GM12865 (cell line): ENCODE data around the gene IQCK.

Experiments used
- DNase-seq: peaks from one replicate; pipeline ENCODE4 v3.0.0; 2010; ENCODE audit warnings: low read depth
- H3K4me3 ChIP-seq: 2 replicates; pipeline ENCODE4 v1.5.1; 2011; ENCODE audit warnings: mild to moderate bottlenecking, low read depth, low read length, control low read depth
- CTCF ChIP-seq: IDR thresholded peaks from 2 replicates; pipeline ENCODE4 v1.5.1; 2011; ENCODE audit warnings: low read length, control low read depth, low read depth, inconsistent platforms; ENCODE audit not compliant: insufficient read depth; ENCODE audit errors: missing control alignments

IQCK gene

GRCh38 chr16:19705146-19705501, 12.9 kb upstream of the IQCK start:
- DNase-seq: no peak
- TF ChIP-seq CTCF: no peak

GRCh38 chr16:19705843-19706242, 12.2 kb upstream of the IQCK start:
- no peak for TF ChIP-seq CTCF
- no peak for DNase-seq
- H3K4me3 ChIP-seq: no peak overlapping the region

More at GRCh38 chr16:19705146-19705501, 12.9 kb upstream of the IQCK start:
- H3K4me3 ChIP-seq: no peak overlapping the region

DNA sequence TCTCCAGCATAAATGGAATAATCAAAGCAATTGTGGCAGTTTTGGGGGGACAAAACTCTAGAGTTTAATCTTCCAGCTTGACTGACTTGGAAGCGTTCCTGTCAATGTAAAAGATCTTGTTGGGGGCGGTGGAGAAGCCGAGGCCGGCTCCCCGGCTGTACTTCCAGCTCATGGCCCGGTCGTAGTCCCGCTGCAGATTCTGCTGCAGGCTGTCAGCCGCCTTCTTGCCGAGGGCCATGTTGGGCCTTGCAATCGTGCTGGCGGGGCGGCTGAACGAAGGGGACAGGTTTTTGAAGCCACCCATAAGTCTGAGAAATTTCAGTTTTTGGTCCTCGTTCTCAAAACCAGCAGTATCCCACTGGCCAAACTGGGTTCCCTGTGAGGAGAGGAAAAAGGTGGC, 11.2 kb upstream of the IQCK start:
- H3K4me3 ChIP-seq: no peak overlapping the region
- DNase-seq: no peak
- no peak for TF ChIP-seq CTCF

DNA sequence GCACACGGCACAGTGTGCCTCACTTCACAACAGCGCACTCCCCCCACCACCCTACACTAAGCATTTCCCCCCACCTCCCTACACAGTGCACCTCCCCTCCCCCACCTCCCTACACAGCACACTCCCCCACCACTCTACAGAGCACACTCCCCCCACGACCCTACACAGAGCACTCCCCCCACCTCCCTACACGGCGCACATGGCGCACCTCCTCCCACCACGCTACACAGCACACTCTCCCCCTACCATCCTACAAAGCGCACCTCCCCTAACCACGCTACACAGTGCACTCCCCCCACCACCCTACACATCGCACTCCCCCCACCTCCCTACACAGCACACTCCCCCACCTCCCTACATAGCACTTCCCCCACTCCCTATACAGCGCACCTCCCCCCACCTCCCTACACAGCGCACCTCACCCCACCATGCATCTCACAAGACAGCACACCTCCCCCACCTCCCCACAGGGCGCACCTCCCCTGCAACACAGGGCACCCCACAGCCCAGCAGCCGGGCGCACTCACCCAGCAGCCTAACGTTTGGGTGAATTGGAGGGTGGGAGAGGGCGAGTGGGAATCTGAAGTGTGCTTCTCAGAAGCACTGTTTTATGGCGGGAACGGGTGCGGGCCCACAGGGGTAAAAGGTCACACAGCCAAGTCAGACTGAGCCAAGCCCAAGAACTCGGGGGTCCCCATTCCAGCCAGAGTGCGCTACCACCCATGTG, 10.3 kb upstream of the IQCK start:
- H3K4me3 ChIP-seq: no peak overlapping the region
- no peak for DNase-seq
- no peak for TF ChIP-seq CTCF

DNA sequence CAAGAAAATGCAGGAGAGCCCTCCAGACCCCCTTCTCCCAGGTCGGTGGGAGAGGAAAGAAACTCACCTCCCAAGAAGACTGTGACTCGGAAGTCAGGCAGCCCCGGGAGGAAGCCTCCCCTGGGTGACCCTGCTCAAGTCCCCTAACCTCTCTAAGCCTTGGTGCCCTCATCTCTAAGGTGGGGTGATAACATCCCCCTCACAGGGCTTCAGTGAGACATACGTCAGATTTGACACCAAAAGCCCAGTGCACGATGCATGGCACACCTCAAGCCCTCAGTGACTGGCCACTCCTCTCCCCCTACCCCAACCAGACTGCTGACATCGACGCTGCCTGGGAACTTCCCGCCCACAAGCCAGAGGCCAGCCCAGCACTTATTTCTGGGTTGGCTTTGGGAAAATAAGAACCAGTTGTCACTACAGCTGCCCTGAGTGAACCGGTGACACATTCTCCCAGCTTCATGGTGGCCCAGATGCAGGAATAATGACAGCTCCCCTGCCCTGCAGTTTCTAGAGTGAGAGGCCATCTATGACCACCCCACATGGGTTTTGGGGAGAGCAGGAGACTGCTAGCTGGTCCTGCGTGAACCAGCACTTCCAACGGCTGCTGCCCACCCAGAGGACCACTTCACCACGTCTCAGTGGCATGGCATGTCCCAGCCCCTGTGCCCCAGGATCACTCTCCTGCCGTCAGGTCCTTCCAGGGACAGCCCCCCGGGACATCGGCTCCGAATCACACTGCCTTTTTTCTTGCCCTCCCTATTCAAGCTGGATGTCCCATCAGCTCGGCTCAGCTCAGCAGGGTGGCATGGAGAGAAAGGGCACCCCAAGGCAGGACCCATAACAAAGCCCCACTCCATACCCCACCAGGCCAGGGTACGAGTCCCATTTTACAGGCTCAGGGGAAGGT, 9.5 kb upstream of the IQCK start:
- H3K4me3 ChIP-seq: no peak overlapping the region
- no peak for DNase-seq
- TF ChIP-seq CTCF: no peak

GRCh38 chr16:19709381-19710136, 8.5 kb upstream of the IQCK start:
- TF ChIP-seq CTCF: no peak
- H3K4me3 ChIP-seq: no peak overlapping the region
- DNase-seq: no peak
